Measurements from ENCODE around the gene KCNK7. TPM values are rescaled to one million over a fixed set of nuclear protein-coding genes. Genes with fewer than 3 reads are reported as not detected.

KCNK7 gene
- total RNA-seq, 1 experiment from 2014 or later, result 0.69 TPM

- ATAC-seq (0 out of 2 replicates have a peak, but pooled peaks have one; percentile 8), DNase-seq (ENCODE audit: low read depth, low spot score) (no peak)
- TF ChIP-seq REST (IDR thresholded peaks at IDR 0.05; ENCODE audit: insufficient read depth in 1 of 2, low read depth in 2 of 2, low read length in 1 of 2), result no peak
- TF ChIP-seq POLR2AphosphoS5 (IDR thresholded peaks at IDR 0.05; ENCODE audit: low read depth, low read length), result 0 out of 2 replicates have a peak, but pooled peaks have one; percentile 9
- TF ChIP-seq SIN3A (IDR thresholded peaks at IDR 0.05; ENCODE audit: borderline replicate concordance, insufficient read depth, low read depth, low read length), result no peak
- ChIA-PET CTCF (interaction anchor here (0.7 to 2.5 kb wide), 2 partner anchors 23 to 68 kb away, joined by 6 to 9 read pairs; partner anchors contain the start of gene FAM89B), POLR2A (no interaction called here)
- no TSS peak for BruUV-seq (replicated peaks)
- peaks cover 3% of the 10 kb centered on the region for H3K36me3 ChIP-seq (ENCODE audit: control insufficient read depth, insufficient read depth, low read length)
- intact Hi-C loops (cut with micrococcal nuclease; ENCODE audit: unreplicated experiment), result no loop called here
- no peak overlapping the region for H3K27ac ChIP-seq (ENCODE audit: low read length)
- no peak overlapping the region for H3K4me3 ChIP-seq (ENCODE audit: low read depth in 2 of 2, low read length in 2 of 2)
- H3K27me3 ChIP-seq (ENCODE audit: control insufficient read depth, insufficient read depth, low read length), result no peaks in the 10 kb centered on the region
- no peaks in the 10 kb centered on the region for H3K9me3 ChIP-seq (ENCODE audit: control insufficient read depth, insufficient read depth, low read depth, low read length)
- in situ Hi-C loops (cut with HindIII; ENCODE audit: low pct_unique_long_range_greater_than_20kb, low sequenced_read_pairs), result no loop called here
- peaks cover 12% of the 10 kb centered on the region; the same call in 1 of the 2 replicates for H3K4me1 ChIP-seq (ENCODE audit: control insufficient read depth, insufficient read depth, low read length)
These were observed 469 bp downstream of the KCNK7 start for GRCh38 chr11:65595131-65595530.

GRCh38 chr11:65593518-65594414 is 1.8 kb downstream of the KCNK7 start:
- Histone ChIP-seq H3K9me3 (ENCODE audit: control insufficient read depth, insufficient read depth, low read depth, low read length) (no peaks in the 10 kb centered on the region), H3K36me3 (ENCODE audit: control insufficient read depth, insufficient read depth, low read length) (peaks cover 3% of the 10 kb centered on the region), H3K4me1 (ENCODE audit: control insufficient read depth, insufficient read depth, low read length) (peaks cover 12% of the 10 kb centered on the region; the same call in 1 of the 2 replicates), H3K27ac (ENCODE audit: low read length) (no peak overlapping the region), H3K4me3 (ENCODE audit: low read depth in 2 of 2, low read length in 2 of 2) (no peak overlapping the region), H3K27me3 (ENCODE audit: control insufficient read depth, insufficient read depth, low read length) (no peaks in the 10 kb centered on the region)
- intact Hi-C loops (cut with micrococcal nuclease; ENCODE audit: unreplicated experiment) (no loop called here), in situ Hi-C loops (cut with HindIII; ENCODE audit: low pct_unique_long_range_greater_than_20kb, low sequenced_read_pairs) (no loop called here)
- TF ChIP-seq SIN3A (IDR thresholded peaks at IDR 0.05; ENCODE audit: borderline replicate concordance, insufficient read depth, low read depth, low read length), result no peak
- no peak for TF ChIP-seq TCF7L2 (IDR thresholded peaks at IDR 0.05; ENCODE audit: low read depth, low read length)
- peak; percentile 95; the same call in 1 of the 2 replicates for TF ChIP-seq CTCF (IDR thresholded peaks at IDR 0.05)
- ATAC-seq, result peak; percentile 61
- DNase-seq (ENCODE audit: low read depth, low spot score), result no peak
- ChIA-PET CTCF (interaction anchor here (0.5 to 2.5 kb wide), 7 partner anchors 13 to 197 kb away, joined by 3 to 9 read pairs (median 3); partner anchors contain the start of genes EHBP1L1 and FAM89B), POLR2A (interaction anchor here (0.6 kb wide), 1 partner anchor 21 kb away, joined by 3 read pairs; no protein-coding TSS in a partner anchor)
- no TSS peak for BruUV-seq (replicated peaks)

Data from Panc1 (cell line).